Dendritic cell treated with granulocyte-macrophage colony-stimulating factor and Interleukin-4, amounts not matched to agents 40 ng/mL and 50 ng/mL, for 4 days (primary cell): ENCODE measurements around the gene B3GALT6.

ENCODE experiments used
- H3K27ac Mint-ChIP-seq: one replicate; pipeline ENCODE4 v1.8.0; 2022; ENCODE audit warnings: mild to moderate bottlenecking, mixed read lengths
- H3K27me3 Mint-ChIP-seq: one replicate; pipeline ENCODE4 v1.8.0; 2022; ENCODE audit warnings: mild to moderate bottlenecking, mixed read lengths
- H3K36me3 Mint-ChIP-seq: one replicate; pipeline ENCODE4 v1.8.0; 2022; ENCODE audit warnings: low read depth, mixed read lengths
- H3K4me1 Mint-ChIP-seq: one replicate; pipeline ENCODE4 v1.8.0; 2022; ENCODE audit warnings: low read depth, mixed read lengths
- H3K4me3 Mint-ChIP-seq: one replicate; pipeline ENCODE4 v1.8.0; 2022; ENCODE audit warnings: mild to moderate bottlenecking, moderate library complexity, mixed read lengths
- H3K9me3 Mint-ChIP-seq: one replicate; pipeline ENCODE4 v1.8.0; 2022; ENCODE audit warnings: mixed read lengths
- intact Hi-C: fragments of 100-400 bp; cut with micrococcal nuclease; formaldehyde crosslinking; loops from one replicate; pipeline ENCODE4 v1.15.0; 2022

The B3GALT6 gene

GRCh38 chr1:1238702-1239178, 6.7 kb downstream of the B3GALT6 start:
- no peak overlapping the region for H3K4me3 Mint-ChIP-seq
- peaks cover 37% of the 10 kb centered on the region for H3K27me3 Mint-ChIP-seq
- H3K27ac Mint-ChIP-seq, result no peak overlapping the region
- peaks cover 17% of the 10 kb centered on the region for H3K36me3 Mint-ChIP-seq
- intact Hi-C loops, result no loop called here
- peaks cover 9% of the 10 kb centered on the region for H3K4me1 Mint-ChIP-seq
- no peaks in the 10 kb centered on the region for H3K9me3 Mint-ChIP-seq

- Mint-ChIP-seq H3K27me3 (peaks cover 37% of the 10 kb centered on the region), H3K4me3 (no peak overlapping the region), H3K36me3 (peaks cover 12% of the 10 kb centered on the region), H3K4me1 (peaks cover 4% of the 10 kb centered on the region), H3K9me3 (no peaks in the 10 kb centered on the region), H3K27ac (no peak overlapping the region)
- intact Hi-C loops, result no loop called here
These were observed 7.2 kb downstream of the B3GALT6 start for GRCh38 chr1:1239227-1239613.

GRCh38 chr1:1239614-1240347, 7.7 kb downstream of the B3GALT6 start:
- Mint-ChIP-seq H3K9me3 (no peaks in the 10 kb centered on the region), H3K36me3 (peaks cover 7% of the 10 kb centered on the region), H3K27ac (no peak overlapping the region), H3K4me3 (no peak overlapping the region), H3K4me1 (no peaks in the 10 kb centered on the region), H3K27me3 (peaks cover 37% of the 10 kb centered on the region)
- intact Hi-C loops, result no loop called here

- Mint-ChIP-seq H3K9me3 (no peaks in the 10 kb centered on the region), H3K27ac (no peak overlapping the region), H3K36me3 (peaks cover under 1% of the 10 kb centered on the region), H3K4me3 (no peak overlapping the region), H3K27me3 (peaks cover 39% of the 10 kb centered on the region), H3K4me1 (no peaks in the 10 kb centered on the region)
- intact Hi-C loops, result no loop called here
These were observed 8.3 kb downstream of the B3GALT6 start for GRCh38 chr1:1240348-1240732.

- intact Hi-C loops, result no loop called here
- no peak overlapping the region for H3K27ac Mint-ChIP-seq
- no peak overlapping the region for H3K4me3 Mint-ChIP-seq
- peaks cover 45% of the 10 kb centered on the region for H3K27me3 Mint-ChIP-seq
- H3K36me3 Mint-ChIP-seq, result no peaks in the 10 kb centered on the region
- H3K9me3 Mint-ChIP-seq, result no peaks in the 10 kb centered on the region
- no peaks in the 10 kb centered on the region for H3K4me1 Mint-ChIP-seq
These were observed 9.0 kb downstream of the B3GALT6 start for GRCh38 chr1:1240822-1241587.

GRCh38 chr1:1241588-1242219, 9.7 kb downstream of the B3GALT6 start:
- H3K36me3 Mint-ChIP-seq, result no peaks in the 10 kb centered on the region
- no peaks in the 10 kb centered on the region for H3K9me3 Mint-ChIP-seq
- H3K4me1 Mint-ChIP-seq, result no peaks in the 10 kb centered on the region
- H3K27ac Mint-ChIP-seq, result no peak overlapping the region
- intact Hi-C loops, result no loop called here
- H3K4me3 Mint-ChIP-seq, result no peak overlapping the region
- H3K27me3 Mint-ChIP-seq, result peaks cover 48% of the 10 kb centered on the region

GRCh38 chr1:1242461-1243265, 10.6 kb downstream of the B3GALT6 start:
- H3K4me1 Mint-ChIP-seq, result no peaks in the 10 kb centered on the region
- H3K27ac Mint-ChIP-seq, result no peak overlapping the region
- H3K27me3 Mint-ChIP-seq, result peaks cover 49% of the 10 kb centered on the region
- H3K9me3 Mint-ChIP-seq, result no peaks in the 10 kb centered on the region
- no peaks in the 10 kb centered on the region for H3K36me3 Mint-ChIP-seq
- intact Hi-C loops, result no loop called here
- no peak overlapping the region for H3K4me3 Mint-ChIP-seq

GRCh38 chr1:1243266-1243660, 11.2 kb downstream of the B3GALT6 start:
- peaks cover 50% of the 10 kb centered on the region for H3K27me3 Mint-ChIP-seq
- H3K27ac Mint-ChIP-seq, result no peak overlapping the region
- H3K9me3 Mint-ChIP-seq, result no peaks in the 10 kb centered on the region
- H3K4me1 Mint-ChIP-seq, result no peaks in the 10 kb centered on the region
- intact Hi-C loops, result no loop called here
- no peak overlapping the region for H3K4me3 Mint-ChIP-seq
- no peaks in the 10 kb centered on the region for H3K36me3 Mint-ChIP-seq

GRCh38 chr1:1243807-1244191, 11.8 kb downstream of the B3GALT6 start:
- Mint-ChIP-seq H3K27ac (no peak overlapping the region), H3K4me3 (no peak overlapping the region), H3K27me3 (peaks cover 49% of the 10 kb centered on the region), H3K9me3 (no peaks in the 10 kb centered on the region), H3K36me3 (no peaks in the 10 kb centered on the region), H3K4me1 (no peaks in the 10 kb centered on the region)
- intact Hi-C loops, result no loop called here

- Mint-ChIP-seq H3K9me3 (no peaks in the 10 kb centered on the region), H3K4me3 (no peak overlapping the region), H3K27ac (no peak overlapping the region), H3K4me1 (no peaks in the 10 kb centered on the region), H3K36me3 (no peaks in the 10 kb centered on the region), H3K27me3 (peaks cover 47% of the 10 kb centered on the region)
- intact Hi-C loops, result no loop called here
These were observed 12.3 kb downstream of the B3GALT6 start for GRCh38 chr1:1244192-1244811.

GRCh38 chr1:1245178-1245816, 13.3 kb downstream of the B3GALT6 start:
- intact Hi-C loops, result no loop called here
- Mint-ChIP-seq H3K27me3 (peaks cover 38% of the 10 kb centered on the region), H3K36me3 (no peaks in the 10 kb centered on the region), H3K4me3 (no peak overlapping the region), H3K4me1 (no peaks in the 10 kb centered on the region), H3K9me3 (no peaks in the 10 kb centered on the region), H3K27ac (no peak overlapping the region)

- Mint-ChIP-seq H3K4me1 (peaks cover 4% of the 10 kb centered on the region), H3K9me3 (no peaks in the 10 kb centered on the region), H3K4me3 (no peak overlapping the region), H3K36me3 (no peaks in the 10 kb centered on the region), H3K27me3 (peaks cover 34% of the 10 kb centered on the region), H3K27ac (no peak overlapping the region)
- intact Hi-C loops, result no loop called here
These were observed 14.0 kb downstream of the B3GALT6 start for GRCh38 chr1:1245817-1246576.
